GM23338 (cell line): ENCODE measurements around the gene SERPINB12. TPM values are rescaled to one million over a fixed set of nuclear protein-coding genes. Genes with fewer than 3 reads are reported as not detected.
A peak's percentile ranks its signal among the peaks of the same experiment; 100 is the strongest.

Source experiments
- ATAC-seq: fragments of 200-7000 bp; cut with Tn5 transposase; 3 replicates; pipeline ENCODE4 v1.9.1; 2020
- DNase-seq: peaks from one replicate; pipeline ENCODE4 v3.0.0-alpha.2; 2015; ENCODE audit warnings: low spot score
- H2AFZ ChIP-seq: fragments of 200-600 bp; sonication (generic); 2 replicates; pipeline ENCODE4 v1.8.0; 2016; ENCODE audit warnings: antibody characterized with exemption, mild to moderate bottlenecking, moderate library complexity
- H3F3A ChIP-seq: fragments of 200-600 bp; sonication (generic); replicated peaks from 2 replicates; pipeline ENCODE4 v1.8.0; 2017; ENCODE audit warnings: antibody characterized with exemption, mixed run types, low read depth
- H3K27ac ChIP-seq: fragments of 200-600 bp; sonication (generic); 2 replicates; pipeline ENCODE4 v1.6.1; 2016; ENCODE audit warnings: low read depth
- H3K27me3 ChIP-seq: fragments of 200-600 bp; sonication (generic); 2 replicates; pipeline ENCODE4 v1.8.0; 2016; ENCODE audit warnings: mild to moderate bottlenecking, mixed run types, moderate library complexity; ENCODE audit not compliant: insufficient read depth
- H3K36me3 ChIP-seq: fragments of 200-600 bp; sonication (generic); 2 replicates; pipeline ENCODE4 v1.8.0; 2016; ENCODE audit warnings: mild to moderate bottlenecking; ENCODE audit not compliant: insufficient read depth
- H3K4me1 ChIP-seq: fragments of 200-600 bp; sonication (generic); 2 replicates; pipeline ENCODE4 v1.8.0; 2016; ENCODE audit warnings: mild to moderate bottlenecking, moderate library complexity; ENCODE audit not compliant: insufficient read depth
- H3K4me2 ChIP-seq: fragments of 200-600 bp; sonication (generic); 2 replicates; pipeline ENCODE4 v1.7.1; 2017; ENCODE audit warnings: mixed run types
- H3K4me3 ChIP-seq: fragments of 200-600 bp; sonication (generic); 2 replicates; pipeline ENCODE4 v1.6.1; 2016; ENCODE audit warnings: mixed run types
- H3K79me2 ChIP-seq: fragments of 200-600 bp; sonication (generic); replicated peaks from 2 replicates; pipeline ENCODE4 v1.8.0; 2017; ENCODE audit warnings: mild to moderate bottlenecking; ENCODE audit not compliant: insufficient read depth
- H3K9me2 ChIP-seq: fragments of 200-600 bp; sonication (generic); 2 replicates; pipeline ENCODE4 v1.8.0; 2017; ENCODE audit not compliant: insufficient read depth
- H4K20me1 ChIP-seq: fragments of 200-600 bp; sonication (generic); replicated peaks from 2 replicates; pipeline ENCODE4 v1.8.0; 2017; ENCODE audit warnings: mild to moderate bottlenecking; ENCODE audit not compliant: insufficient read depth
- H3K27ac Mint-ChIP-seq: 2 replicates; pipeline ENCODE4 v1.8.0; 2020; ENCODE audit warnings: inconsistent platforms, mild to moderate bottlenecking, moderate library complexity, mixed read lengths
- H3K27me3 Mint-ChIP-seq: 3 replicates; pipeline ENCODE4 v1.8.0; 2022; ENCODE audit warnings: low read depth, mild to moderate bottlenecking, moderate library complexity, mixed read lengths, inconsistent platforms; ENCODE audit not compliant: insufficient read depth, poor library complexity
- H3K36me3 Mint-ChIP-seq: 3 replicates; pipeline ENCODE4 v1.8.0; 2021; ENCODE audit warnings: low read depth, mild to moderate bottlenecking, inconsistent platforms, moderate library complexity, mixed read lengths
- H3K4me1 Mint-ChIP-seq: 3 replicates; pipeline ENCODE4 v1.8.0; 2020; ENCODE audit warnings: mild to moderate bottlenecking, inconsistent platforms, mixed read lengths
- H3K4me3 Mint-ChIP-seq: 3 replicates; pipeline ENCODE4 v1.8.0; 2021; ENCODE audit warnings: moderate library complexity, mild to moderate bottlenecking, inconsistent platforms, mixed read lengths
- H3K9me3 Mint-ChIP-seq: 3 replicates; pipeline ENCODE4 v1.8.0; 2020; ENCODE audit warnings: moderate library complexity, mild to moderate bottlenecking, inconsistent platforms, mixed read lengths
- CREB1 ChIP-seq: fragments of 250-450 bp; sonication (Bioruptor Pico); IDR thresholded peaks from 2 replicates; pipeline ENCODE4 v1.5.0; 2020; ENCODE audit warnings: low read depth, mild to moderate bottlenecking, moderate library complexity
- EZH2phosphoT487 ChIP-seq: fragments of 200-600 bp; sonication (generic); IDR thresholded peaks from one replicate; pipeline ENCODE4 v1.8.1; 2018; ENCODE audit warnings: antibody characterized with exemption; ENCODE audit not compliant: unreplicated experiment
- JUNB ChIP-seq: IDR thresholded peaks from one replicate; pipeline ENCODE4 v1.6.1; 2016; ENCODE audit warnings: antibody characterized with exemption; ENCODE audit not compliant: unreplicated experiment
- NANOG ChIP-seq: IDR thresholded peaks from 2 replicates; pipeline ENCODE4 v1.6.1; 2016; ENCODE audit warnings: antibody characterized with exemption, borderline replicate concordance
- REST ChIP-seq: IDR thresholded peaks from one replicate; pipeline ENCODE4 v1.6.1; 2018; ENCODE audit warnings: antibody characterized with exemption; ENCODE audit not compliant: unreplicated experiment
- STAT1 ChIP-seq: IDR thresholded peaks from one replicate; pipeline ENCODE4 v1.6.1; 2016; ENCODE audit warnings: antibody characterized with exemption; ENCODE audit not compliant: unreplicated experiment
- ZNF114 ChIP-seq: fragments of 250-450 bp; sonication (Bioruptor Pico); IDR thresholded peaks from 2 replicates; pipeline ENCODE4 v1.5.0; 2020; ENCODE audit warnings: mild to moderate bottlenecking, moderate library complexity
- ZNF331 ChIP-seq: fragments of 250-450 bp; sonication (Bioruptor Pico); IDR thresholded peaks from 2 replicates; pipeline ENCODE4 v1.5.0; 2020; ENCODE audit warnings: low read depth, mild to moderate bottlenecking, moderate library complexity
- polyA plus RNA-seq: library from polyadenylated mRNA; unstranded; fragments of >200 nt; fragmentation: Nextera tagmentation; extraction: Ambion mirVana; gene quantifications from 2 replicates; pipeline ENCODE4 v1.2.1, GENCODE V29; 2016
- total RNA-seq: library from RNA; depleted of rRNA; stranded (reverse); fragments of >200 nt; shearing (Covaris generic); gene quantifications from 2 replicates; pipeline ENCODE4 v1.2.3, GENCODE V29; 2014
- TF ChIP-seq, protein P1 (sequence below): IDR thresholded peaks from 2 replicates; pipeline ENCODE4 v1.6.1; 2016; ENCODE audit warnings: antibody characterized with exemption
- TF ChIP-seq, protein P2 (sequence below), 2 experiments: fragments of 200-600 bp in 1 of 2; sonication (generic) in 1 of 2; conservative IDR thresholded peaks; 2 replicates each; pipeline versions ENCODE4 v1.5.1 to v1.6.1; 2016 to 2017; ENCODE audit warnings: antibody characterized with exemption in 2 of 2, low read depth in 2 of 2, mild to moderate bottlenecking in 2 of 2, moderate library complexity in 1 of 2

SERPINB12 gene
- total and polyA plus RNA-seq, 2 experiments from 2014 or later, result not detected

DNA sequence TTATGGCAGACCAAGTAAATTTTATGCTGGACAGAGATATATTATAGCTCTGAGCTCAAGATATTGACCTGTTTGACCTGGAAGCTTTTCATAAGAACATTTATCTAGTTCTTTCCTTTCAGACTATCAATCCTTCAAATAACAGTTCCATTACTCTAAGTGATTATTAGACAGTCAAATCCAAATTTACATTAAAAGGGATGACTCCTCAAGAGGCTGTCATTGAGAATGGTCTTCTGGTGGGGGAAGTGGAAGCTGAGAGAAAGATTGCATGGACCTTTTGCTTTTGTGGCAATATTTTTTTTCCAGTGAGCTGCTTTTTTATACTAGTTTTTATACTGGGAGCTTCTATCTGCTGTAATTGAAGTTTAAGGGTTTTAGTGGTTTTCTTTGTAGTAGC lies 14.9 kb upstream of the SERPINB12 start:
- H4K20me1 ChIP-seq, result no peaks in the 10 kb centered on the region
- Mint-ChIP-seq H3K36me3 (no peaks in the 10 kb centered on the region), H3K27me3 (no peaks in the 10 kb centered on the region), H3K9me3 (no peaks in the 10 kb centered on the region), H3K27ac (no peak overlapping the region), H3K4me1 (peaks cover 8% of the 10 kb centered on the region), H3K4me3 (no peak overlapping the region)
- H3K36me3 ChIP-seq, result no peaks in the 10 kb centered on the region
- H3K27ac ChIP-seq, result no peak overlapping the region
- no peaks in the 10 kb centered on the region for H3K4me1 ChIP-seq
- no peak for TF ChIP-seq CREB1 (CRISPR knock-in tag)
- TF ChIP-seq REST, result no peak
- no peaks in the 10 kb centered on the region for H3K27me3 ChIP-seq
- ATAC-seq (no peak), DNase-seq (no peak)
- no peaks in the 10 kb centered on the region for H3K79me2 ChIP-seq
- H3K9me2 ChIP-seq, result no peaks in the 10 kb centered on the region
- no peak overlapping the region for H3K4me3 ChIP-seq
- H3K4me2 ChIP-seq, result no peak overlapping the region
- H3F3A ChIP-seq, result no peaks in the 10 kb centered on the region
- H2AFZ ChIP-seq, result no peak overlapping the region

DNA sequence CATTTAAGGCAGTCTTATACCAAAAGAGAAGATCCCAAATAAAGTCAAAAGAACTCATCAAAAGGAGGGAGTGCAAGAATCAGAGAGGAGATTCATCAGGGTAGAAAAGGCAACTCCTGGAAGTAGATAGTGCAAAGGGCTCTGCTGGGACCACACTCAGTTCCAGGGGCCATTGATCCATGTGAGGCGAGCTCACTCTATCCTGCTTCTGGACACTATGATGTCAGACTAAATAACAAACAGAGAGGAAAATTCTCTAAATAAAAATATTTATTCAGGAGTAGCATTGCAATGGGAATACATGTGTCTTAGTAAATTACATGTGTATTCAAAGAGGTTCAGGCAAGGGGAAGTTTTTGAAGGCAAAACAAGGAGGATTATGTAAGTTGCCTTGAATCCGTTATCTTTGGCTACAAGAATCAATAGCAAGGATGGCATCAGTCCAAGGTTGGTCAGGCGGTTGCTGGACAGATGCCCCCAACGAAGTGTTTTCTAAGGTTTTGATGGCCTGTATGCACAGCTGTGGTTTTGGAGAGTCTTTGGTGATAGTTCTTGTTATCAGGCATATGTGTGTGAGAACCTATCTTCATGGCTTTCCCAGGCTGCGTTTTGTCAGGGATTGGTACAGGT lies 13.2 kb upstream of the SERPINB12 start:
- Mint-ChIP-seq H3K9me3 (no peaks in the 10 kb centered on the region), H3K27me3 (no peaks in the 10 kb centered on the region), H3K36me3 (no peaks in the 10 kb centered on the region), H3K4me1 (no peaks in the 10 kb centered on the region; the same call in 2 of the 3 replicates), H3K4me3 (no peak overlapping the region), H3K27ac (no peak overlapping the region)
- no peaks in the 10 kb centered on the region for H3K36me3 ChIP-seq
- ATAC-seq, result no peak
- no peaks in the 10 kb centered on the region for H4K20me1 ChIP-seq
- no peaks in the 10 kb centered on the region for H3K9me2 ChIP-seq
- no peaks in the 10 kb centered on the region for H3F3A ChIP-seq
- H3K27ac ChIP-seq, result no peak overlapping the region
- no peak for DNase-seq
- H3K4me3 ChIP-seq, result no peak overlapping the region
- H3K79me2 ChIP-seq, result no peaks in the 10 kb centered on the region
- 0 out of 2 replicates have a peak overlapping the region, but pooled peaks have one; percentile 52 for H2AFZ ChIP-seq
- H3K4me2 ChIP-seq, result no peak overlapping the region
- H3K4me1 ChIP-seq, result no peaks in the 10 kb centered on the region
- no peaks in the 10 kb centered on the region for H3K27me3 ChIP-seq
- TF ChIP-seq JUNB, result no peak
- TF ChIP-seq STAT1, result no peak
- TF ChIP-seq, protein P1, sequence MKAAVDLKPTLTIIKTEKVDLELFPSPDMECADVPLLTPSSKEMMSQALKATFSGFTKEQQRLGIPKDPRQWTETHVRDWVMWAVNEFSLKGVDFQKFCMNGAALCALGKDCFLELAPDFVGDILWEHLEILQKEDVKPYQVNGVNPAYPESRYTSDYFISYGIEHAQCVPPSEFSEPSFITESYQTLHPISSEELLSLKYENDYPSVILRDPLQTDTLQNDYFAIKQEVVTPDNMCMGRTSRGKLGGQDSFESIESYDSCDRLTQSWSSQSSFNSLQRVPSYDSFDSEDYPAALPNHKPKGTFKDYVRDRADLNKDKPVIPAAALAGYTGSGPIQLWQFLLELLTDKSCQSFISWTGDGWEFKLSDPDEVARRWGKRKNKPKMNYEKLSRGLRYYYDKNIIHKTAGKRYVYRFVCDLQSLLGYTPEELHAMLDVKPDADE, result no peak
- TF ChIP-seq ZNF114 (CRISPR knock-in tag), result no peak
- no peak for TF ChIP-seq EZH2phosphoT487
- no peak for TF ChIP-seq CREB1 (CRISPR knock-in tag)
- TF ChIP-seq, protein P2, sequence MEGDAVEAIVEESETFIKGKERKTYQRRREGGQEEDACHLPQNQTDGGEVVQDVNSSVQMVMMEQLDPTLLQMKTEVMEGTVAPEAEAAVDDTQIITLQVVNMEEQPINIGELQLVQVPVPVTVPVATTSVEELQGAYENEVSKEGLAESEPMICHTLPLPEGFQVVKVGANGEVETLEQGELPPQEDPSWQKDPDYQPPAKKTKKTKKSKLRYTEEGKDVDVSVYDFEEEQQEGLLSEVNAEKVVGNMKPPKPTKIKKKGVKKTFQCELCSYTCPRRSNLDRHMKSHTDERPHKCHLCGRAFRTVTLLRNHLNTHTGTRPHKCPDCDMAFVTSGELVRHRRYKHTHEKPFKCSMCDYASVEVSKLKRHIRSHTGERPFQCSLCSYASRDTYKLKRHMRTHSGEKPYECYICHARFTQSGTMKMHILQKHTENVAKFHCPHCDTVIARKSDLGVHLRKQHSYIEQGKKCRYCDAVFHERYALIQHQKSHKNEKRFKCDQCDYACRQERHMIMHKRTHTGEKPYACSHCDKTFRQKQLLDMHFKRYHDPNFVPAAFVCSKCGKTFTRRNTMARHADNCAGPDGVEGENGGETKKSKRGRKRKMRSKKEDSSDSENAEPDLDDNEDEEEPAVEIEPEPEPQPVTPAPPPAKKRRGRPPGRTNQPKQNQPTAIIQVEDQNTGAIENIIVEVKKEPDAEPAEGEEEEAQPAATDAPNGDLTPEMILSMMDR (conservative IDR thresholded peaks at IDR 0.05; ENCODE audit: low read depth in 2 of 2), result no peak
- no peak for TF ChIP-seq ZNF331 (CRISPR knock-in tag)
- TF ChIP-seq NANOG, result no peak
